ENCODE measurements around the gene PIM1.
"Not testable (repeated sequence)": the region's sequence is repeated elsewhere in the genome, so short reads cannot be mapped to it uniquely, and the experiment has no call there.

The PIM1 gene

GRCh38 chr6:37171201-37171969, 1.4 kb downstream of the PIM1 start:
- peak; percentile 55 for DNase-seq (ENCODE audit: low read depth, low spot score)

- peak; percentile 99 for DNase-seq (ENCODE audit: low read depth, low spot score)
These were observed 2.2 kb downstream of the PIM1 start for GRCh38 chr6:37171970-37172812.

GRCh38 chr6:37172912-37173492, 3.0 kb downstream of the PIM1 start:
- no peak for DNase-seq (ENCODE audit: low read depth, low spot score)

- peak; percentile 27 for DNase-seq (ENCODE audit: low read depth, low spot score)
These were observed 3.7 kb downstream of the PIM1 start for GRCh38 chr6:37173493-37174195.

GRCh38 chr6:37174196-37174514, 4.2 kb downstream of the PIM1 start:
- no peak for DNase-seq (ENCODE audit: low read depth, low spot score)

- no peak for DNase-seq (ENCODE audit: low read depth, low spot score)
These were observed 4.8 kb downstream of the PIM1 start for GRCh38 chr6:37174515-37175331.

- DNase-seq (ENCODE audit: low read depth, low spot score), result no peak
These were observed 5.6 kb downstream of the PIM1 start for GRCh38 chr6:37175332-37176267.

GRCh38 chr6:37176268-37177076, 6.5 kb downstream of the PIM1 start:
- DNase-seq (ENCODE audit: low read depth, low spot score), result peak; percentile 64

- DNase-seq (ENCODE audit: low read depth, low spot score), result no peak
These were observed 7.4 kb downstream of the PIM1 start for GRCh38 chr6:37177077-37177934.

GRCh38 chr6:37177935-37178517, 8.1 kb downstream of the PIM1 start:
- no peak for DNase-seq (ENCODE audit: low read depth, low spot score)

GRCh38 chr6:37180075-37180474, 10.1 kb downstream of the PIM1 start:
- DNase-seq (ENCODE audit: low read depth, low spot score), result no peak

- not testable (repeated sequence) for DNase-seq (ENCODE audit: low read depth, low spot score)
These were observed 10.7 kb downstream of the PIM1 start for GRCh38 chr6:37180610-37181009.

GRCh38 chr6:37182736-37183590, 13.0 kb downstream of the PIM1 start:
- no peak for DNase-seq (ENCODE audit: low read depth, low spot score)

- not testable (repeated sequence) for DNase-seq (ENCODE audit: low read depth, low spot score)
These were observed 16.2 kb downstream of the PIM1 start for GRCh38 chr6:37185949-37186720.

GRCh38 chr6:37187321-37188022, 17.5 kb downstream of the PIM1 start:
- DNase-seq (ENCODE audit: low read depth, low spot score), result no peak
